Stimulated activated CD4-positive, alpha-beta T cell treated with anti-CD3 and anti-CD28 coated beads, Interleukin-12 subunit alpha, Interleukin-12 subunit beta, amount 100 ng/mL, for 4 hours (primary cell): ENCODE data around the gene TTI1.
"Not testable (repeated sequence)": the region's sequence is repeated elsewhere in the genome, so short reads cannot be mapped to it uniquely, and the experiment has no call there.

Experiments
- DNase-seq: peaks from one replicate; pipeline ENCODE4 v3.0.0-alpha.2; 2020

TTI1 gene

GRCh38 chr20:38054647-38055046 is 21.4 kb upstream of the TTI1 start:
- DNase-seq = no peak

- no peak for DNase-seq
These were observed 19.6 kb upstream of the TTI1 start for GRCh38 chr20:38052870-38053269.

GRCh38 chr20:38050686-38051085 is 17.4 kb upstream of the TTI1 start:
- DNase-seq = no peak

- no peak for DNase-seq
These were observed 16.5 kb upstream of the TTI1 start for GRCh38 chr20:38049800-38050199.

GRCh38 chr20:38046572-38046971 is 13.3 kb upstream of the TTI1 start:
- DNase-seq = no peak

GRCh38 chr20:38044685-38045084 is 11.4 kb upstream of the TTI1 start:
- DNase-seq = no peak

- peak; percentile 12 for DNase-seq
These were observed 10.4 kb upstream of the TTI1 start for GRCh38 chr20:38043512-38044300.

GRCh38 chr20:38040276-38040675 is 7.0 kb upstream of the TTI1 start:
- no peak for DNase-seq

- DNase-seq = no peak
These were observed 3.1 kb upstream of the TTI1 start for GRCh38 chr20:38036366-38036765.

- DNase-seq = no peak
These were observed 1.7 kb upstream of the TTI1 start for GRCh38 chr20:38034961-38035360.

GRCh38 chr20:38034108-38034649 is 923 bp upstream of the TTI1 start:
- DNase-seq = no peak

GRCh38 chr20:38032585-38033329 is 499 bp downstream of the TTI1 start:
- peak; percentile 57 for DNase-seq

GRCh38 chr20:38031957-38032356 is 1.3 kb downstream of the TTI1 start:
- DNase-seq = no peak

- DNase-seq = no peak
These were observed 3.8 kb downstream of the TTI1 start for GRCh38 chr20:38029453-38029852.

GRCh38 chr20:38024496-38024895 is 8.8 kb downstream of the TTI1 start:
- no peak for DNase-seq

GRCh38 chr20:38023181-38024001 is 9.9 kb downstream of the TTI1 start:
- no peak for DNase-seq

- DNase-seq = no peak
These were observed 12.0 kb downstream of the TTI1 start for GRCh38 chr20:38021087-38021772.

- no peak for DNase-seq
These were observed 14.9 kb downstream of the TTI1 start for GRCh38 chr20:38018385-38018784.

GRCh38 chr20:38017959-38018358 is 15.3 kb downstream of the TTI1 start:
- no peak for DNase-seq

- no peak for DNase-seq
These were observed 19.4 kb downstream of the TTI1 start for GRCh38 chr20:38013887-38014286.

- DNase-seq = no peak
These were observed 20.9 kb downstream of the TTI1 start for GRCh38 chr20:38012332-38012731.

GRCh38 chr20:38011696-38012095 is 21.6 kb downstream of the TTI1 start:
- DNase-seq = no peak

GRCh38 chr20:38009416-38009815 is 23.8 kb downstream of the TTI1 start:
- DNase-seq = not testable (repeated sequence)
